ENCODE results near the gene PYGO1. TPM values are rescaled to one million over a fixed set of nuclear protein-coding genes. Genes with fewer than 3 reads are reported as not detected.

The PYGO1 gene
- total and polyA plus RNA-seq, 9 of the 15 experiments (the other 6 are each of a cell fraction or from before 2014, with no cell fraction given), result under 0.01 to 0.07 (median 0.02) TPM; not detected in 5

DNA sequence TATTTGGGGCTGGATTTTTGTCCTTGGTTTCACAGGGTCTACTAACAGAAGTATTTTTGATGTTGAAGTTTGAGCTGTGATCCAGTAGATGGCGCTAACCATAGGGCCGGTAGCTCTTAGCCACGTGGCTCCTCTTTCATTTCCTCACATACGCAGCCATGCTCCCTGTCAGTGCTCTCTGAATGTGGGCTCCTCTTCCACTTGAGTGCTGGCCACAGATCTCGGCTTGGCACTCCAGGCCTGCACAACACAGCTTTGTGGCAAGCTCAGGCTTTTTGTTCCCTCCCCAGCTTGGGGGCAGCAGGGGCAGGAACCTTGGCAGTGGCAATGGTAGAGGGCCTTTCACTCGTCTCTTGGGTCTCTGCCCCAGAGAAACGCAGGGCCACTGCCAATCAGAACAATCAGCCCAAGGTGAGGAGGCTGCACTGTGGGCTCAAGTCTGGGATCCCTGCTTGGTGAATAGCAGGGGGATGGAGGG, 61.5 kb downstream of the PYGO1 start (continued):
- TF ChIP-seq, protein P1, sequence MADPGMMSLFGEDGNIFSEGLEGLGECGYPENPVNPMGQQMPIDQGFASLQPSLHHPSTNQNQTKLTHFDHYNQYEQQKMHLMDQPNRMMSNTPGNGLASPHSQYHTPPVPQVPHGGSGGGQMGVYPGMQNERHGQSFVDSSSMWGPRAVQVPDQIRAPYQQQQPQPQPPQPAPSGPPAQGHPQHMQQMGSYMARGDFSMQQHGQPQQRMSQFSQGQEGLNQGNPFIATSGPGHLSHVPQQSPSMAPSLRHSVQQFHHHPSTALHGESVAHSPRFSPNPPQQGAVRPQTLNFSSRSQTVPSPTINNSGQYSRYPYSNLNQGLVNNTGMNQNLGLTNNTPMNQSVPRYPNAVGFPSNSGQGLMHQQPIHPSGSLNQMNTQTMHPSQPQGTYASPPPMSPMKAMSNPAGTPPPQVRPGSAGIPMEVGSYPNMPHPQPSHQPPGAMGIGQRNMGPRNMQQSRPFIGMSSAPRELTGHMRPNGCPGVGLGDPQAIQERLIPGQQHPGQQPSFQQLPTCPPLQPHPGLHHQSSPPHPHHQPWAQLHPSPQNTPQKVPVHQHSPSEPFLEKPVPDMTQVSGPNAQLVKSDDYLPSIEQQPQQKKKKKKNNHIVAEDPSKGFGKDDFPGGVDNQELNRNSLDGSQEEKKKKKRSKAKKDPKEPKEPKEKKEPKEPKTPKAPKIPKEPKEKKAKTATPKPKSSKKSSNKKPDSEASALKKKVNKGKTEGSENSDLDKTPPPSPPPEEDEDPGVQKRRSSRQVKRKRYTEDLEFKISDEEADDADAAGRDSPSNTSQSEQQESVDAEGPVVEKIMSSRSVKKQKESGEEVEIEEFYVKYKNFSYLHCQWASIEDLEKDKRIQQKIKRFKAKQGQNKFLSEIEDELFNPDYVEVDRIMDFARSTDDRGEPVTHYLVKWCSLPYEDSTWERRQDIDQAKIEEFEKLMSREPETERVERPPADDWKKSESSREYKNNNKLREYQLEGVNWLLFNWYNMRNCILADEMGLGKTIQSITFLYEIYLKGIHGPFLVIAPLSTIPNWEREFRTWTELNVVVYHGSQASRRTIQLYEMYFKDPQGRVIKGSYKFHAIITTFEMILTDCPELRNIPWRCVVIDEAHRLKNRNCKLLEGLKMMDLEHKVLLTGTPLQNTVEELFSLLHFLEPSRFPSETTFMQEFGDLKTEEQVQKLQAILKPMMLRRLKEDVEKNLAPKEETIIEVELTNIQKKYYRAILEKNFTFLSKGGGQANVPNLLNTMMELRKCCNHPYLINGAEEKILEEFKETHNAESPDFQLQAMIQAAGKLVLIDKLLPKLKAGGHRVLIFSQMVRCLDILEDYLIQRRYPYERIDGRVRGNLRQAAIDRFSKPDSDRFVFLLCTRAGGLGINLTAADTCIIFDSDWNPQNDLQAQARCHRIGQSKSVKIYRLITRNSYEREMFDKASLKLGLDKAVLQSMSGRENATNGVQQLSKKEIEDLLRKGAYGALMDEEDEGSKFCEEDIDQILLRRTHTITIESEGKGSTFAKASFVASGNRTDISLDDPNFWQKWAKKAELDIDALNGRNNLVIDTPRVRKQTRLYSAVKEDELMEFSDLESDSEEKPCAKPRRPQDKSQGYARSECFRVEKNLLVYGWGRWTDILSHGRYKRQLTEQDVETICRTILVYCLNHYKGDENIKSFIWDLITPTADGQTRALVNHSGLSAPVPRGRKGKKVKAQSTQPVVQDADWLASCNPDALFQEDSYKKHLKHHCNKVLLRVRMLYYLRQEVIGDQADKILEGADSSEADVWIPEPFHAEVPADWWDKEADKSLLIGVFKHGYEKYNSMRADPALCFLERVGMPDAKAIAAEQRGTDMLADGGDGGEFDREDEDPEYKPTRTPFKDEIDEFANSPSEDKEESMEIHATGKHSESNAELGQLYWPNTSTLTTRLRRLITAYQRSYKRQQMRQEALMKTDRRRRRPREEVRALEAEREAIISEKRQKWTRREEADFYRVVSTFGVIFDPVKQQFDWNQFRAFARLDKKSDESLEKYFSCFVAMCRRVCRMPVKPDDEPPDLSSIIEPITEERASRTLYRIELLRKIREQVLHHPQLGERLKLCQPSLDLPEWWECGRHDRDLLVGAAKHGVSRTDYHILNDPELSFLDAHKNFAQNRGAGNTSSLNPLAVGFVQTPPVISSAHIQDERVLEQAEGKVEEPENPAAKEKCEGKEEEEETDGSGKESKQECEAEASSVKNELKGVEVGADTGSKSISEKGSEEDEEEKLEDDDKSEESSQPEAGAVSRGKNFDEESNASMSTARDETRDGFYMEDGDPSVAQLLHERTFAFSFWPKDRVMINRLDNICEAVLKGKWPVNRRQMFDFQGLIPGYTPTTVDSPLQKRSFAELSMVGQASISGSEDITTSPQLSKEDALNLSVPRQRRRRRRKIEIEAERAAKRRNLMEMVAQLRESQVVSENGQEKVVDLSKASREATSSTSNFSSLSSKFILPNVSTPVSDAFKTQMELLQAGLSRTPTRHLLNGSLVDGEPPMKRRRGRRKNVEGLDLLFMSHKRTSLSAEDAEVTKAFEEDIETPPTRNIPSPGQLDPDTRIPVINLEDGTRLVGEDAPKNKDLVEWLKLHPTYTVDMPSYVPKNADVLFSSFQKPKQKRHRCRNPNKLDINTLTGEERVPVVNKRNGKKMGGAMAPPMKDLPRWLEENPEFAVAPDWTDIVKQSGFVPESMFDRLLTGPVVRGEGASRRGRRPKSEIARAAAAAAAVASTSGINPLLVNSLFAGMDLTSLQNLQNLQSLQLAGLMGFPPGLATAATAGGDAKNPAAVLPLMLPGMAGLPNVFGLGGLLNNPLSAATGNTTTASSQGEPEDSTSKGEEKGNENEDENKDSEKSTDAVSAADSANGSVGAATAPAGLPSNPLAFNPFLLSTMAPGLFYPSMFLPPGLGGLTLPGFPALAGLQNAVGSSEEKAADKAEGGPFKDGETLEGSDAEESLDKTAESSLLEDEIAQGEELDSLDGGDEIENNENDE (IDR thresholded peaks at IDR 0.05; ENCODE audit: low read depth, low read length), result no peak
- TF ChIP-seq, protein P2, sequence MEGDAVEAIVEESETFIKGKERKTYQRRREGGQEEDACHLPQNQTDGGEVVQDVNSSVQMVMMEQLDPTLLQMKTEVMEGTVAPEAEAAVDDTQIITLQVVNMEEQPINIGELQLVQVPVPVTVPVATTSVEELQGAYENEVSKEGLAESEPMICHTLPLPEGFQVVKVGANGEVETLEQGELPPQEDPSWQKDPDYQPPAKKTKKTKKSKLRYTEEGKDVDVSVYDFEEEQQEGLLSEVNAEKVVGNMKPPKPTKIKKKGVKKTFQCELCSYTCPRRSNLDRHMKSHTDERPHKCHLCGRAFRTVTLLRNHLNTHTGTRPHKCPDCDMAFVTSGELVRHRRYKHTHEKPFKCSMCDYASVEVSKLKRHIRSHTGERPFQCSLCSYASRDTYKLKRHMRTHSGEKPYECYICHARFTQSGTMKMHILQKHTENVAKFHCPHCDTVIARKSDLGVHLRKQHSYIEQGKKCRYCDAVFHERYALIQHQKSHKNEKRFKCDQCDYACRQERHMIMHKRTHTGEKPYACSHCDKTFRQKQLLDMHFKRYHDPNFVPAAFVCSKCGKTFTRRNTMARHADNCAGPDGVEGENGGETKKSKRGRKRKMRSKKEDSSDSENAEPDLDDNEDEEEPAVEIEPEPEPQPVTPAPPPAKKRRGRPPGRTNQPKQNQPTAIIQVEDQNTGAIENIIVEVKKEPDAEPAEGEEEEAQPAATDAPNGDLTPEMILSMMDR (IDR thresholded peaks at IDR 0.05 in 2 of 3, conservative IDR thresholded peaks at IDR 0.05 in 1 of 3; ENCODE audit: insufficient read depth in 2 of 3, low read depth in 1 of 3, low read length in 3 of 3), result peak; percentile 61 to 66 (median 66)
- no peak for TF ChIP-seq SNIP1 (IDR thresholded peaks at IDR 0.05; ENCODE audit: low read depth)
- no peak for TF ChIP-seq ZNF551 (CRISPR knock-in tag; IDR thresholded peaks at IDR 0.05)
- no peak for TF ChIP-seq ZNF586 (CRISPR knock-in tag; conservative IDR thresholded peaks at IDR 0.05)
- peak; percentile 53; the same call in 1 of the 2 replicates for TF ChIP-seq EP400 (IDR thresholded peaks at IDR 0.05)
- no peak for TF ChIP-seq BRCA1 (IDR thresholded peaks at IDR 0.05)
- TF ChIP-seq BRCA1 (CRISPR knock-in tag; IDR thresholded peaks at IDR 0.05), result no peak
- peak; percentile 46; the same call in 1 of the 2 replicates for TF ChIP-seq RAD51 (IDR thresholded peaks at IDR 0.05; ENCODE audit: borderline replicate concordance, low read depth)
- no peak for TF ChIP-seq ERF (CRISPR knock-in tag; IDR thresholded peaks at IDR 0.05)
- no peak for TF ChIP-seq PRPF4 (IDR thresholded peaks at IDR 0.05; ENCODE audit: insufficient read depth, low read depth, low read length, poor library complexity, severe bottlenecking)
- TF ChIP-seq MAFF (IDR thresholded peaks at IDR 0.05; ENCODE audit: low read length), result no peak
- TF ChIP-seq MTA3 (IDR thresholded peaks at IDR 0.05; ENCODE audit: borderline replicate concordance), result no peak
- no peak for TF ChIP-seq ZNF764 (CRISPR knock-in tag; IDR thresholded peaks at IDR 0.05; ENCODE audit: low read depth)
- no peak for TF ChIP-seq CSDE1 (IDR thresholded peaks at IDR 0.05)
- no peak for TF ChIP-seq TSC22D4 (tag; IDR thresholded peaks at IDR 0.05)
- no peak for TF ChIP-seq ZBTB1 (CRISPR knock-in tag; IDR thresholded peaks at IDR 0.05; ENCODE audit: borderline replicate concordance, low read depth)
- TF ChIP-seq ZNF174 (CRISPR knock-in tag; IDR thresholded peaks at IDR 0.05), result no peak
